Activated T-cell treated with anti-CD3 and anti-CD28 coated beads for 24 hours (primary cell): ENCODE data around the gene LAMC3.
"Not testable (repeated sequence)": the region's sequence is repeated elsewhere in the genome, so short reads cannot be mapped to it uniquely, and the experiment has no call there.

Source experiments
- DNase-seq: peaks from one replicate; pipeline ENCODE4 v3.0.0-alpha.2; 2020; ENCODE audit warnings: low read depth

LAMC3 gene

DNA sequence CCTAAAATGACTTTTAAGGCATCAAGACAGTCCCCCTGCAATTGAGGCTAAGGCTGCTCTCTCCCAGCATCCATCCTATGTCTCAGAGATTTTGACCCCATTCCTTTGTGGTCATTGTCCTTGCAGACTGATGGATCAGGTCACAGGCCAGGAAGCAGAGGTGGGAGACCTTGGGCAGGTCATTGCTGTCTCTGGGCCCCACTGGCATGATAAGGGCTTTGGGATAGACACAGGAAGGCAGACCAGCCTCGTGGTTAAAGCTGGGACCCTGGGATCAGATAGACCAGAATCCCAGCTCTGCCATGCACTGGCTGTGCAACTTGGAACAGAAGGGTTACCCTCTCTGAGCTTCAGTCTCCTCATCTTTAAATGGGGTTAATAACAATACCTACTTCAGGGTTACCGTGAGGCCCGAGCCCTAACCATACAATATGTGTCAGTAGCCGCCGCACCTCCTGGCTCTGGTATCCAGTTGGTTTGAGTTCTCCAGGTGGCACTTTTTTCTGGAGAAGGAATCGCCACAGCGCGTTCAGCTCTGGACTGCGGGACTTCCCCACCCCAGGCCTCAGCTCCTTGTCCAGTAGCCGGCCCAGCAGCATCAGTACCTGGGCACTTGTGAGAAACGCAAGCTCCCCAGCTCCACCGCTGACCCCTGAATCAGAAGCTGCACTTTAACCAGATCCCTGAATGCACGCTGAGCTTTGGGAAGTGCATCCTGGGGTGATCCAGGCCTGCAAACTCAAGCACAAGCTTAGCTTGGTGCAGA is 21.4 kb downstream of the LAMC3 start:
- DNase-seq, result no peak

DNA sequence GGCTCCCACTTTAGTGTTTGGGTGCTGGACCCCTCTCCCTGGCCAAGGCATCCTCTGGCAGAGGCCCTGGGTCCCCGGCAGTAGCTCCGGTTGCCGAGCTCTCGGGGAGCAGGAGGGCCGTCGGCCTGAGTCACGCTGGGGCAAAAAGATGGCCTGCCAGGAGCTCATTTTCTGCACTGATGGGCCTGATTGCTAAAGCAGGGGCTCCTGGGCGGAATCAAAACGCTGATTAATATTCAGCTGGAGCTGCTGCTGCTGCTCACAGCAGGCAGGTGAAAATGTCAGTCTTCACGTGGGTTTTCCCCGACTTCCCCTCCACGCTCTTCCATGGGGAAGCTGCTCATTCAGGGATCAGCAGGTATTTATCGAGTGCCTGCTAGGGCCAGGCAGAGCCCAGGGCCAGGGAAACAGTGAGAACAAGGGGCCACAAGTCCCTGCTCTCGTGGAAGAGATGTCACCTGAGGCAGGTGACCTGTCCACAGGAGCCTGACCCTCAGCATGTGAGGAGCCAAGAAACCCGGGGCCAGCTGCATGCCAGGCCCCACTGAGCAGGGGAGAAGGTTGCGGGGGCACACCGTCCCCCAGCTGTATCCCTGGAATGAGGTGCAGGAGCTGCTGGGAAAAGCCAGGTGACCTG is 22.1 kb downstream of the LAMC3 start:
- no peak for DNase-seq

GRCh38 chr9:131031642-131032005 is 22.6 kb downstream of the LAMC3 start:
- no peak for DNase-seq

- no peak for DNase-seq
Measured at GRCh38 chr9:131032384-131032783, 23.4 kb downstream of the LAMC3 start.

DNA sequence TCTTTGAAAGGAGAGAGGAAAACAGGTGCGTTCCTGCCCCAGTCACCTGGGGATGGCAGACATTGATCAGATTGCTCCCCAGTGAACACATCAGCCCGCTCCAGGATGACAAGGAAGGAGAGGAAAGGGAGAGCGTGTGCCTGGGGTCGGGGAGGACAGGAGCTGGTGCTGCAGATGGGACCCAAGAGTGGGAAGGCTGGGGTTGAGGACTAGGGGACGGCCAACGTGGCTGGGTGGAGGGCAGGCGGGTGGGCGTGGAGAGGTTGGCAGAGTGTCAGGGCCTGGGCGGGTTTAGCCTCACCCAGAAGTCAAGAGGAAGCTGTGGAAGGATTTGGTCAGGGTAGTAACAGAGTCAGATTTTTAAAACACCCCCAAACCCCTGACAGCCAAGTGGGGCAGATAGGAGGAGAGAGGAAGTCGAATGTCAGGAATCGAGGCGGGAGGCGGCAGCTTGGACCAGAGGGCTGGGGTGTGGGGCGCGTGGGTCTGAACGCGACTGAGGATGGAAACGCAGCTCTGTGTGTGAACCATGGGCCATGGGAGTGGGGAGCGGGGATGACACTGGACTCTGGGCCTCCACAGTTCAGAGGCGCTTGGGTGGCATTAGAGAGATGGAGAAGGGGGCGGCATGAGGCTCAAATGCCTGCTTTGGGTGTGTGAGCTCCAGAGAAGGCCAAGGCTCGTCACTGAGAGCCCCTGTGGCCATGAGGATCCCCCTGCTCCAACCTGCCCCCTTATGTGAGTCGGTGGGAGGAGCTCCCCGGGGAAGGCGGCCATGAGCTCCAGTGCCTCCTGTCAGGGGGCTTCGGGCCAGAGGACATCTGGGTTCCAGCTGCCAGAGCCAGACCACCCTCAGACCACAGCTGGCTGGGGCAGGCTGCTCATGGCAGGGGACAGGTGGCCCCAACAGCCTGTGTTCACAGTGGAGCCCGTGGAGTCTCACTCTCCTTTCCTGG is 24.6 kb downstream of the LAMC3 start:
- no peak for DNase-seq

DNA sequence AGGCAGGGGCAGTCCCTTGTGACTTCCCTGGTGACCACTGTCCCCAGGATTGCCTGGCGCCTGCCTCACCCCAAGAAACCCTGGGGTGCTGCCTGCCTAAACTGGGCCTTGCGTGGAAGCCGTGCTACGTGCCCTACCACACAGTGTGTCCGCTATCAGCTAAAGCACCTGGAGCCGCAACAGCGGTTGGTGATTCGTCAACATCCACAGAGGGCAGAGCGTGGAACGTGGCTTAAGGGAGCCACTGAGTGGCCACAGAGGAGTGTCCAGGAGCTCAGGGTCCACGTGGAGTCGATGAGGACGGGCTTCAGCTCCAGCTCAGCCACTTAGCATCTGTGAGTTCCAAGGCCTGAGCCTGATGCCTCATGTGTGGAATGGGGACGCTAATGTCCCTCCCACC is 25.3 kb downstream of the LAMC3 start:
- no peak for DNase-seq

- not testable (repeated sequence) for DNase-seq
Measured at GRCh38 chr9:131034749-131035148, 25.8 kb downstream of the LAMC3 start.

DNA sequence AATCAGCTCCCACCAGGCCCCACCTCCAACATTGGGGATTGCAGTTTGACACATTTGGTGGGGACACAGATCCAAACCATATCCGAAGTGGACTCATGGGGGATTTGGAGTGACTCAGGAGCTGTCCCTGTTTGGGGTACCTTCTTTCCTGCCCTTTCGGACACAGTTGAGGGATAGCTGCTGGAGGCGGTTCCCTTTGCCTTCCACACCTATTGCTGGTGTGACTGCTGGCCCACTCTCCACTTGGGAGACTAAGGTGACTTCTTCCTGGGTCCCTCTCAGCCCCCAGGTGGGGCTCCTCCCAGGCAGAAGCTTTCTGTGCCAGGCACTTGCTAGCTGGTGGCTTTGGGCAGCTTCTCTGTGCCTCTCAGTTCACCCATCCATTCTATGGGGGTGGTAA is 26.6 kb downstream of the LAMC3 start:
- no peak for DNase-seq

DNA sequence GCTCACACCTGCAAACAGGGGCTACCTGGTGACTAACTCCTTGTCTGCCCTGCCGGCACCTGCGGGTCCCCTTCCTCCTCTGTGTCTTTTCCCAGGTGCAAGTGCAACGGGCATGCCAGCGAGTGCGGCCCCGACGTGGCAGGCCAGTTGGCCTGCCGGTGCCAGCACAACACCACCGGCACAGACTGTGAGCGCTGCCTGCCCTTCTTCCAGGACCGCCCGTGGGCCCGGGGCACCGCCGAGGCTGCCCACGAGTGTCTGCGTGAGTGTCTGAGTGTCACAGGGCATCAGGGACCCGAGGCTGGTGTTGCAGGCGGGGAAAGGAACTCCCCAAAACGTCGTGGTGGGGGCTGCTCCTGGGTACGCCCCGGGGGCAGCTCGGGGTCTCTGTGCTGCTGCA is 27.1 kb downstream of the LAMC3 start:
- no peak for DNase-seq

DNA sequence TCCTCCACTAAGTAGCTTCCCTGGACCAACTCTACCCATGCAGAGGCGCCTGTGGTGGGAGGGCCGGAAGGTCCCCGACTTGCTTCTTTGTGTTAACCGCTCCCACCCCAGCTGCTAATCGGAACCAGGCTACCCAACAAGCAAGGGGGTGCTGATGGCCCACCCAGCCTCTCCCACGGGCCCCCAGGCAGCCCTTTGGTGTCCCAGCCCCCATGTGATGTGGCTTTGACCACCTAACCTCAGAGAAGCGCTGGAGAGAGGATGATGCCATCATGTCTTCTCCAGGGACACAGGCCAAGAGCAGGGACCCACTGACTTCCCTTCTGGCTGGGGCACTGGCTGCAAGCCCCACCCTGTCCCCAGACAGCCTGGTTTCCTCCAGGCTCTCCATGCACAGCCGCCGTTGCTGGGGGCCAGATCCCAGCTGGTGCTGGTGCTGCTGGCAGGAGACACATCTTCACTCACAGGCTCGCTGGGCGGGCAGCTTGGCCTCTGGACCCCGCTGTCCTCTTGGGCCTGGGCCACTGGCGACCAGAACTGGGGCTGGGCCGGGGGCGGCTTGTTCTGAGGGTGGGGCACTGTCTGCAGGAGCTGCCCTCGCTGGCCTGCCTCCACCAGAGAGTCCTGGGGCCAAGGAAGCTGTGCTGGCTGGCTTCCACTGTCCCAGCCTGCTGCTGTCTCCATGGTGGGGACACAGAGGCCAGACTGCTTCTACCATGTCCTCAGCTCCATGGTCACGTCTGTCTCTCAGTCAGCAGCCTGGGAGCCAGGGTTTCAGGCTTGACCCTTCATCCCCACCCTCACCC is 27.8 kb downstream of the LAMC3 start:
- no peak for DNase-seq

DNA sequence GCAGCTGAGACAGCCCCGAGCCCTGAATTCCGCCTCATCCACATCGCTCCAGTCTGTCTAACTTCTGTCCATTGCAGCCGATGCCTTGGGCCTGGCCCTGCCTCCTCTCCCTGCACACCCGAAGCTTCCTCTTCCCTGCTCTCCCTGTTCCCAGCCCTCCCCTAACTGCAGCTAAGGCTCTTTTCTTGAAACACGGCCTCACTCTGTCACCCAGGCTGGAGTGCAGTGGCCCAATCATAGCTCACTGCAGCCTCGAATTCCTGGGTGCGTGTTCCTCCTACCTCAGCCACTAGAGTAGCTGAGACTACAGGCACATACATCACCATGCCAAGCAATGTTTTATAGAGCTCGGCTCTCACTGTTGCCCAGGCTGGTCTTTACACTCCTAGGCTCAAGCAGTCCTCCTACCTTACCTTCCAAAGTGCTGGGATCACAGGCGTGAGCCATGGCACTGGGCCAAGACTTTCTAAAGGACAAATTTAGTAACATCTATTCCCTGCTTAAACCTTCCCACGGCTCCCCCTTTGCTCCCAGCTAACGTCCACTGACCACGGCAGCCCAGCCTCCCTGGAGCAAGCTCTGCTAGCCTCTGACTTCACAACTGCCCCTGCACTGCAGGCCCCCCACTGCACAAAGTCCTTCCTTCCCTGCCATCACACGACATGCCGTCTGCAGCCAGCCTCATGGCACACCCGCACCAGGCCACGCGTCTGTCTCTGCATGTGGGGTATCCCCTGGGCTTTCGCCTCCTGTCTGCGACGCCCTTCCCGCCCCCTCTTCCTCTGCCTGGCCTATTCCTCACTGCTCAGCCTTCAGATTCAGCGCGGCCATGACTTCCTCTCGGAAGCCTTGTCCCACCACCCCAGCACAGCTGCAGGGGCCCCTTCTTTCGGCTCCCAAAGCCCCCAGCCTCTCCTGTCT is 28.6 kb downstream of the LAMC3 start:
- DNase-seq, result no peak

DNA sequence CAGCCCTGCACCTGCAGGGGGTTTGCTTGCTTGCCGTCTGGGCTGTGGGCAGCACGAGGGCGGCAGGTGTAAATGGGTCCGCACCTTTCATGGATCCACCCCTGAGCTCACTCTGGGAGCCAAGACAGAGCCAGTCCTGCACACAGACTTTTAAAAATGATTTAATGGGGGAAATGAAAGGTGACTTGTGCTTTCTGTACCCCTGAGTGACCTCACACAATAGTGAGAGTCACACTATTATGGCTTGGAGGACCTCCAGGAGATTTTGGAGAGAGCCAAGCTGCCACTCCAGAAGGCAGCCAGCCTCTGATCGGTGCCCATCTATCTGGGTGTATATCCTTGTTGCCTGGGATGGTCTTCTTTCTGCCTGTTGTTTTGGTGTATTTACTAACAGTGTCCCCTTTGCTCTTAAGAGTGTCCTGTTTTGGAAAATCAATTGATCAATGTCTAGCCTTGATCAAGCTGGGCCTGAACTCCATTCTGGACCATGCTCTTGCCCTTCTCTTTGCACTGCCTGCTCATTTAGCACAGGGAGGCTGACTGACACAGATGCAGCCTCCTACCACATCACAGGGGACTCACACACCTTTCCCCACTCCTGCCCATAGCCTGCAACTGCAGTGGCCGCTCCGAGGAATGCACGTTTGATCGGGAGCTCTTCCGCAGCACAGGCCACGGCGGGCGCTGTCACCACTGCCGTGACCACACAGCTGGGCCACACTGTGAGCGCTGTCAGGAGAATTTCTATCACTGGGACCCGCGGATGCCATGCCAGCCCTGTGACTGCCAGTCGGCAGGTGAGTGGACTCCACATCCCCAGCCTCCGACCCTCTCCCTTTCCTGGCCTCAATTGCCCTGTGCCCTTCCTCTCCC is 29.5 kb downstream of the LAMC3 start:
- no peak for DNase-seq

GRCh38 chr9:131039129-131039954 is 30.4 kb downstream of the LAMC3 start:
- no peak for DNase-seq

GRCh38 chr9:131042666-131043065 is 33.7 kb downstream of the LAMC3 start:
- no peak for DNase-seq

- no peak for DNase-seq
Measured at GRCh38 chr9:131043087-131043486, 34.1 kb downstream of the LAMC3 start.

- no peak for DNase-seq
Measured at GRCh38 chr9:131043646-131044045, 34.7 kb downstream of the LAMC3 start.

DNA sequence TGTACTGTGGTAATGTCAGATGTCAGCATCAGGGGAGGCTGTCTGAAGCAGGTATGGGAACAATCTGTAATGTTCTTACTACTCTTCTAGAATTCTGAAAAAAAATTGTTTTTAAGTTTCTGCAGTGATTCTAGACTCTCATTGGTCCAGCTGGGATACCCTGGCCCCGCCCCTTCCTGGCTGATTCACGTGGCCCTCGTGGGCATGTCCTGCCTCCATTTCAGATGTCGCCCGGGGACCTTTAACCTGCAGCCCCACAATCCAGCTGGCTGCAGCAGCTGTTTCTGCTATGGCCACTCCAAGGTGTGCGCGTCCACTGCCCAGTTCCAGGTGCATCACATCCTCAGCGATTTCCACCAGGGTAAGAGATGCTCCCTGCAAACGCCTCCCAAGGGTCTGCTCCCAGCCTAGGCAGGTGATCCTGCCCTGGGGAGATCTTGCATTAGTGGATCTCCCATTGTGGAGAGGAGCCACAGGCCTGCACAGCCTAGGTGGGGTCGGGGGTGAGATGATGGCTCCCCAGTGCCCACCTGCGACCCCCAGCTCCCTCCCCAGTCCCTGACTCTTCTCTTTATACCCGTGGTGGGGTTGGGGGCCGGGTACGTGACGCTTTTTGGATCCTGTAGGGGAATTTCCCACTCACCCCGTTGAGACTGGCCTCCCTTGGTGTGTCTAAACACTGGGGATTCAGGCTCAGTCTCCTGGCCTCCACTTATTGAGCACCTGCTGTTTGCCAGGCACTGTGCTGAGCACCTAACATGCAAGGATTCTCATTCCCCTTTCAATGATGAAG is 36.5 kb downstream of the LAMC3 start:
- peak; percentile 20 for DNase-seq

DNA sequence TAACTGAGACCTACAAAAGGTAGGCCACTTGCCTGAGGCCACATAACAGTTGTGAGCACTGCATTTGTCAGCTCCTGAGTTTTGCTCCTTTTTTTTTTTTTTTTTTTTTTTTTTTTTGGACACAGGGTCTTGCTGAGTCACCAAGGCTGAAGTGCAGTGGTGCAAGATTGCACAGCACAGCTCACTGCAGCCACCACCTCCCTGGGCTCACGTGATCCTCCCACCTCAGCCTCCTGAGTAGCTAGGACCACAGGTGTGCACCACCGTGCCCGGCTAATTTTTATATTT is 37.1 kb downstream of the LAMC3 start:
- DNase-seq, result no peak
